ENCODE results near the gene PHTF2.
A peak's percentile ranks its signal among the peaks of the same experiment; 100 is the strongest.

Gene PHTF2

GRCh38 chr7:77944183-77945182 is 145.9 kb downstream of the PHTF2 start:
- peaks cover 9% of the 10 kb centered on the region for H3K4me1 Mint-ChIP-seq
- H3K27me3 Mint-ChIP-seq, result no peaks in the 10 kb centered on the region
- no peak for ATAC-seq
- H3K27ac Mint-ChIP-seq, result no peak overlapping the region
- H3K4me3 Mint-ChIP-seq, result no peak overlapping the region
- H3K36me3 Mint-ChIP-seq, result peaks cover 30% of the 10 kb centered on the region
- H3K9me3 Mint-ChIP-seq, result no peaks in the 10 kb centered on the region

GRCh38 chr7:77950548-77950947 is 152.0 kb downstream of the PHTF2 start:
- ATAC-seq, result no peak
- Mint-ChIP-seq H3K4me3 (no peak overlapping the region), H3K27ac (no peak overlapping the region), H3K4me1 (no peaks in the 10 kb centered on the region), H3K36me3 (peaks cover 7% of the 10 kb centered on the region), H3K27me3 (no peaks in the 10 kb centered on the region), H3K9me3 (no peaks in the 10 kb centered on the region)

- H3K9me3 Mint-ChIP-seq, result no peaks in the 10 kb centered on the region
- peaks cover 23% of the 10 kb centered on the region for H3K36me3 Mint-ChIP-seq
- no peak for ATAC-seq
- no peaks in the 10 kb centered on the region for H3K4me1 Mint-ChIP-seq
- no peaks in the 10 kb centered on the region for H3K27me3 Mint-ChIP-seq
- no peak overlapping the region for H3K4me3 Mint-ChIP-seq
- no peak overlapping the region for H3K27ac Mint-ChIP-seq
Observed at GRCh38 chr7:77954773-77955555, 156.4 kb downstream of the PHTF2 start.

- H3K27ac Mint-ChIP-seq, result no peak overlapping the region
- no peak overlapping the region for H3K4me3 Mint-ChIP-seq
- H3K4me1 Mint-ChIP-seq, result no peaks in the 10 kb centered on the region
- no peaks in the 10 kb centered on the region for H3K9me3 Mint-ChIP-seq
- ATAC-seq, result no peak
- peaks cover 22% of the 10 kb centered on the region for H3K36me3 Mint-ChIP-seq
- H3K27me3 Mint-ChIP-seq, result no peaks in the 10 kb centered on the region
Observed at GRCh38 chr7:77958436-77958835, 159.9 kb downstream of the PHTF2 start.

GRCh38 chr7:77959080-77959479 is 160.5 kb downstream of the PHTF2 start:
- Mint-ChIP-seq H3K4me1 (no peaks in the 10 kb centered on the region), H3K4me3 (no peak overlapping the region), H3K27ac (no peak overlapping the region), H3K36me3 (peaks cover 22% of the 10 kb centered on the region), H3K9me3 (no peaks in the 10 kb centered on the region), H3K27me3 (no peaks in the 10 kb centered on the region)
- no peak for ATAC-seq

GRCh38 chr7:77960336-77960735 is 161.8 kb downstream of the PHTF2 start:
- H3K27me3 Mint-ChIP-seq, result no peaks in the 10 kb centered on the region
- no peaks in the 10 kb centered on the region for H3K9me3 Mint-ChIP-seq
- H3K27ac Mint-ChIP-seq, result no peak overlapping the region
- ATAC-seq, result no peak
- H3K4me3 Mint-ChIP-seq, result no peak overlapping the region
- no peaks in the 10 kb centered on the region for H3K4me1 Mint-ChIP-seq
- peaks cover 22% of the 10 kb centered on the region for H3K36me3 Mint-ChIP-seq

GRCh38 chr7:77967429-77967828 is 168.9 kb downstream of the PHTF2 start:
- H3K27ac Mint-ChIP-seq, result no peak overlapping the region
- H3K27me3 Mint-ChIP-seq, result no peaks in the 10 kb centered on the region
- H3K9me3 Mint-ChIP-seq, result no peaks in the 10 kb centered on the region
- ATAC-seq, result no peak
- H3K4me3 Mint-ChIP-seq, result no peak overlapping the region
- no peaks in the 10 kb centered on the region for H3K4me1 Mint-ChIP-seq
- peaks cover 18% of the 10 kb centered on the region for H3K36me3 Mint-ChIP-seq

- ATAC-seq, result no peak
- H3K4me1 Mint-ChIP-seq, result no peaks in the 10 kb centered on the region
- H3K27ac Mint-ChIP-seq, result no peak overlapping the region
- no peak overlapping the region for H3K4me3 Mint-ChIP-seq
- no peaks in the 10 kb centered on the region for H3K27me3 Mint-ChIP-seq
- H3K9me3 Mint-ChIP-seq, result no peaks in the 10 kb centered on the region
- H3K36me3 Mint-ChIP-seq, result peaks cover 15% of the 10 kb centered on the region
Observed at GRCh38 chr7:77971726-77972125, 173.2 kb downstream of the PHTF2 start.

- H3K4me1 Mint-ChIP-seq, result no peaks in the 10 kb centered on the region
- H3K9me3 Mint-ChIP-seq, result no peaks in the 10 kb centered on the region
- no peaks in the 10 kb centered on the region for H3K36me3 Mint-ChIP-seq
- H3K4me3 Mint-ChIP-seq, result no peak overlapping the region
- no peaks in the 10 kb centered on the region for H3K27me3 Mint-ChIP-seq
- H3K27ac Mint-ChIP-seq, result no peak overlapping the region
- ATAC-seq, result peak; percentile 31
Observed at GRCh38 chr7:77975672-77976480, 177.3 kb downstream of the PHTF2 start.

GRCh38 chr7:77979219-77979618 is 180.6 kb downstream of the PHTF2 start:
- Mint-ChIP-seq H3K27ac (no peak overlapping the region), H3K4me3 (no peak overlapping the region), H3K36me3 (no peaks in the 10 kb centered on the region), H3K4me1 (peaks cover 7% of the 10 kb centered on the region), H3K9me3 (no peaks in the 10 kb centered on the region), H3K27me3 (peaks cover 13% of the 10 kb centered on the region)
- no peak for ATAC-seq

- H3K27ac Mint-ChIP-seq, result no peak overlapping the region
- no peaks in the 10 kb centered on the region for H3K9me3 Mint-ChIP-seq
Observed at GRCh38 chr7:77980087-77980713, 181.6 kb downstream of the PHTF2 start.

GRCh38 chr7:77982926-77983550 is 184.5 kb downstream of the PHTF2 start:
- no peak overlapping the region for H3K27ac Mint-ChIP-seq
- ATAC-seq, result no peak

More at GRCh38 chr7:77980087-77980713, 181.6 kb downstream of the PHTF2 start:
- Mint-ChIP-seq H3K36me3 (no peaks in the 10 kb centered on the region), H3K4me1 (peaks cover 7% of the 10 kb centered on the region), H3K4me3 (no peak overlapping the region), H3K27me3 (peaks cover 13% of the 10 kb centered on the region)
- ATAC-seq, result no peak

GRCh38 chr7:77983973-77984372 is 185.4 kb downstream of the PHTF2 start:
- no peak for ATAC-seq
- Mint-ChIP-seq H3K36me3 (no peaks in the 10 kb centered on the region), H3K9me3 (no peaks in the 10 kb centered on the region), H3K27ac (no peak overlapping the region), H3K4me3 (no peak overlapping the region), H3K4me1 (peaks cover 7% of the 10 kb centered on the region), H3K27me3 (peaks cover 33% of the 10 kb centered on the region)

More at GRCh38 chr7:77982926-77983550, 184.5 kb downstream of the PHTF2 start:
- peaks cover 31% of the 10 kb centered on the region for H3K27me3 Mint-ChIP-seq
- H3K9me3 Mint-ChIP-seq, result no peaks in the 10 kb centered on the region
- H3K4me1 Mint-ChIP-seq, result peaks cover 7% of the 10 kb centered on the region
- no peak overlapping the region for H3K4me3 Mint-ChIP-seq
- H3K36me3 Mint-ChIP-seq, result no peaks in the 10 kb centered on the region
